NCI-H1105 (cell line): ENCODE data around the gene HBD.
"Not testable (repeated sequence)": the region's sequence is repeated elsewhere in the genome, so short reads cannot be mapped to it uniquely, and the experiment has no call there.

Experiments
- DNase-seq: peaks from one replicate; lab custom pipeline; 2025; lab: John Stamatoyannopoulos, UW

The HBD gene

DNA sequence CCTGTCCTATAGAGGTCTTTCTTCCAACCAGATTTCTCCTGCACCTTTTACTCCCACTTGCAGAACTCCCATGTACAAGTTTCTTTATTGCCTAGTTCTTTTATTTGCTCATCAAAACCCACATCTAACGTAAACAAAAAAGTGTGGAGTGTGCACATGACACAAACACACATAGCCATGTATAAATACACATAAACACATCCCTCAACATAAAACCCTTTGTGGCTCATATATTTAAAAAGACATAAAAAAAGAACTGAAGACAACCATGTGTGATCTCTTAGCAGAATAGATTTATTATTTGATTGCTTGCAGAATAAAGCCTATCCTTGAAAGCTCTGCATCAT lies 18.6 kb upstream of the HBD start:
- DNase-seq, result no peak

DNA sequence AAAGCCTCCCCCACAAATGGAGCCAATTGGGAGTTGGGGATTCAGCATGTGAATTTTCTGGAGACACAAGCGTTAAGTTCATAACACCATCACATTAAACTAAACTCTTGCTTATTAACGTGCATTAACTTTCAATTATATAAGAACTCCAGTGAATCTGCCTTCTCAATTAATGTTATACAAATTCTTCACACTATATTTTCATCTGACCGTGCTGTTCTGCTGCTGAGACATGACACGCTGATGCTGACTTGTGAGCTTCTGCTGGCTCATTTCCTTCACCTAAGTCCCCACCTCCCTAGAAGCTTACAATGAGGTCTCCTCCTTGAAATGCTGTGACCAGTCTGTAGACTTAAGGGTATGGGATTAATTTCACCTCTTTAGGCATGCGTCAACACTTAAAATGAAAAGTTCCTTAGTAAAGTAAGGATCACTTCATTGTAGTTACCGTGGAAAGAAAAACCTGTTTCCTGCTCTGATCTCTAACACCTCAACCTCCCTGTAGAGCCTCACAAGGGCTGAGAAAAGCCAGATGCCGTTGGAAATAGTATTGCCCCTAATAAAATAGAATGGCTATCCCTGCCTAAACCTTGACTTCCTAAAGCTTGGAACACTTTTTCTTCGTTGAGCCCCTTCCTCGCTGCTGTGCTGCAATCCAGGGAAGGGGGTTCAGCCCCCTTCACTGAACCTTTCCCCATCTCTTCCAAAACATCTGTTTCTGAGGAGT lies 18.1 kb upstream of the HBD start:
- DNase-seq, result no peak

DNA sequence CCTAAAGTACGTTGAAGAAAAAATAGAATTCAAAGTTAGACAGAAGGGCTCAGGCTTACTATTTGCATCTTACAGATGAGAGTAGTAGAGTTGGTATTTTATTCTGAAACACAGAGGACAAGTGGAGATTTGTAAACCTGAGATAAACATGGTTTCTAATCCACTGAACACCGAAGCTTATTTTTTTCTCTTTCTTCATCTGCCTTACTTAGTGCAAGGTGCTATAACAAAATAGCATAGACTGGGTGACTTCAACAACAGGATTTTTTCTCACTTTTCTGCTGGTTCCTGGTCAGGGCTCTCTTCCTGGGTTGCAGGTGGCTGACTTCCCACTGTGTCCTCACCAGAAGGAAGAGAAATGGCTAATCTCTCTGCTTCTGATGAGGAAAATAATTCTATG lies 17.5 kb upstream of the HBD start:
- no peak for DNase-seq

DNA sequence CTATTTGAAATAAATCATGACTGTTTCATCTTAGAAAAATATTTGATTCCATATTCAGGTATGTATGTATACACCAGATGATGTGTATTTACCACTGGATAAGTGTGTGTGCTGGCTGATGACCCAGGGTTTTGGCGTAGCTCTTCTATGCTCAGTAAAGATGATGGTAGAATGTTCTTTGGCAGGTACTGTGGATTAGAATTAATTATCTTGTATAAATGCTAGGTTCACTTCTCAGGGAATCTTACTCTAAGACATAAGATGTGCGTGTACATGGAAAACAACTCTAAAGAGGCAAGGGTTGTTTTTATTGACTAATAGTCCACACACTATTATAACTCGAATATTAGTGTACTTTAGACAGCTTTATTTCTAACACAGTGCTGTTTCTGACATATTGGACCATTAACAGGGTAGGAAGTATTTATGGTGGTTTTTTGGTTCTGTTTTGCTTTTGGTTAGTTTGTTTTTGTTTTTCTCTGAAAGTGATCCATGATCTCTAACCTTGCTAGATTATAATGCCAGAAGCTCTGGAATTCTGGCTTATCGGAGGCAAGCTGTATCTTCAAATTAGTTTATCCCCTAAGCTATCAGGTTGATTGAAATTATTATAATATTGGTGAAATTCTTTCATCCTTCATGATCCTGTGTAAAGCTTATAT lies 16.4 kb upstream of the HBD start:
- no peak for DNase-seq

DNA sequence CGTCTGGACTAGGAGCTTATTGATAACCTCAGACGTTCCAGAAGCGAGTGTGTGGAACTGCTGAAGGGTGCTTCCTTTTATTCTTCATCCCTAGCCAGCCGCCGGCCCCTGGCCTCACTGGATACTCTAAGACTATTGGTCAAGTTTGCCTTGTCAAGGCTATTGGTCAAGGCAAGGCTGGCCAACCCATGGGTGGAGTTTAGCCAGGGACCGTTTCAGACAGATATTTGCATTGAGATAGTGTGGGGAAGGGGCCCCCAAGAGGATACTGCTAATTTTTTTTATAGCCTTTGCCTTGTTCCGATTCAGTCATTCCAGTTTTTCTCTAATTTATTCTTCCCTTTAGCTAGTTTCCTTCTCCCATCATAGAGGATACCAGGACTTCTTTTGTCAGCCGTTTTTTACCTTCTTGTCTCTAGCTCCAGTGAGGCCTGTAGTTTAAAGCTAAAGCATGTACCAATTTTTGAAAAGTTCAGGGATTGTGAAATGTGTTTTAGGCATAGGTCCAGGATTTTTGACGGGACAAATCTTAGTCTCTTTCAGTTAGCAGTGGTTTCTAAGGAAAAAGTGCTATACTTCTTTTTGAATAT lies 15.6 kb upstream of the HBD start, which contains the start of gene HBG1:
HBG1 (minus strand) TSS at position 51 of the 590 bp plus-strand sequence. CDS start 53 bp downstream, outside the sequence.
- DNase-seq, result not testable (repeated sequence)

DNA sequence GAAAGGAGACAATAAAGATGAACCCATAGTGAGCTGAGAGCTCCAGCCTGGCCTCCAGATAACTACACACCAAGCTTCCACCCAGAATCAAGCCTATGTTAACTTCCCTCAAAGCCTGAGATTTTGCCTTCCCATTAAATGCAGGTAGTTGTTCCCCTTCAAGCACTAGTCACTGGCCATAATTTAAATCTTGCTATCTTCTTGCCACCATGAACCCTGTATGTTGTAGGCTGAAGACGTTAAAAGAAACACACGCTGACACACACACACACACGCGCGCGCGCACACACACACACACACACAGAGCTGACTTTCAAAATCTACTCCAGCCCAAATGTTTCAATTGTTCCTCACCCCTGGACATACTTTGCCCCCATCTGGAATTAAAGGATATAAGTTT lies 14.2 kb upstream of the HBD start:
- DNase-seq, result not testable (repeated sequence)

DNA sequence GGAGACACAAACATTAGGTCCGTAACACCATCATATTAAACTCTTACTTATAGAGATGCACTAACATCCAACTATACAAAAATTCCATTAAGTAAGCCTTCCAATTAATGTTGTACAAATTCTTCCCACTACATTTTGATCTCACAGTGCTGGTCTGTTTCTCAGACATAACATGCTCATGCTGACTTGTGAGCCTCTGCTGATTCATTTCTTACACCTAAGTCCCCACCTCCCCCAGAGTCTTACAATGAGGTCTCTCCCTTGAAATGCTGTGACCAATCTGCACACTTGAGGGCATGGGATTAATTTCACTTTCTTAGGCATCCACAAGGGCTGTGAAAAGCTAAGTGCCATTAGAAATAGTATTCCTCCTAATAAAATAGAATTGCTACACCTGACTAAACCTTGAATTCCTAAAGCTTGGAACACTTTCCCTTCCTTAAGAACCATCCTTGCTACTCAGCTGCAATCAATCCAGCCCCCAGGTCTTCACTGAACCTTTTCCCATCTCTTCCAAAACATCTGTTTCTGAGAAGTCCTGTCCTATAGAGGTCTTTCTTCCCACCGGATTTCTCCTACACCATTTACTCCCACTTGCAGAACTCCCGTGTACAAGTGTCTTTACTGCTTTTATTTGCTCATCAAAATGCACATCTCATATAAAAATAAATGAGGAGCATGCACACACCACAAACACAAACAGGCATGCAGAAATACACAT lies 13.3 kb upstream of the HBD start:
- no peak for DNase-seq

DNA sequence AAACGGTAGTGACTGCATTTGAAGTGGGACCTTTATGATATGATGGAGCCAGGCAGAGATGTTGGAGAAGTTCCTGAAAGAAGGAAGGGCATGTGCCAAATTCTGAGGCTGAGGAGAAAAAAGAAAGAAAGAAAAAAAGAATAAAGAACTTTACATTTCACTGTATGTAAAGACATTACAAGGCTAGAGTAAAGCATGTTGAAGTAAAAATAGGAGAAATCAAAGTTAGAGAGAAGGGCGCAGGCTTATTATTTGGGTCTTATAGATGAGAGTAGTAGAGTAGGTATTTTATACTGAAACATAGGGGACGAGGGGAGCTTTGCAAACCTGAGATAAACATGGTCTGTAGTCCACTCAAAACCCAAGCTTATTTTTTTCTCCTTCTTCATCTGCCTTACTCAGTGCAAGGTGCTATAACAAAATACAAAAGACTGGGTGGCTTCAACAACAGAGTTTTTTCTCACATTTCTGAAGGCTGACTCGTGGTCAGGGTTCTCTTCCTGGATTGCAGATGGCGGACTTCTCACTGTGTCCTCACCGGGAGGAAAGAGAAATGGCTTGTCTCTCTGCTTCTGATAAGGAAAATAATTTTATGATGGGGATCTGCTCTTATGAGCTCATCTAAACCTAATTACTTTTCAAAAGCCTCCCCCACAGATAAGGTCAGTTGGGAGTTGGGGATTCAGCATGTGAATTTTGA lies 12.6 kb upstream of the HBD start:
- DNase-seq, result no peak

DNA sequence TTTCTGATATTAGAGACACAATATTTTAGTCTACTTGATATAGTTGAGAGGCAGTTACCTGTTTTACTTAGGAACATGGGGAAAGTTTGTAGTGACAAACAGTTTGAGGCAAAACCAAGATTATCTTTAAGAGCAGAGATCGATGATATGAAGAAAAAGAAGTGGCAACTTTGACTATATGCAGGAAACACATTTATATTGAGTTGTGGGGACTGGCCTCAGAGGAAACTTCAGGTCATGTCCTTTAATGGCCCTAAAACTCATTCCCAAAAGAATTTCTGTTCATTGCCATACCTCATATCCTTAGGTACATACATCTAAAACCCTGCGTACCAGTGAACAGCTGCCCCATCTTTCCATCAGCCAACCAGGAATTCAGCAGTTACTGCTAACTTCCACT lies 10.9 kb upstream of the HBD start:
- no peak for DNase-seq

DNA sequence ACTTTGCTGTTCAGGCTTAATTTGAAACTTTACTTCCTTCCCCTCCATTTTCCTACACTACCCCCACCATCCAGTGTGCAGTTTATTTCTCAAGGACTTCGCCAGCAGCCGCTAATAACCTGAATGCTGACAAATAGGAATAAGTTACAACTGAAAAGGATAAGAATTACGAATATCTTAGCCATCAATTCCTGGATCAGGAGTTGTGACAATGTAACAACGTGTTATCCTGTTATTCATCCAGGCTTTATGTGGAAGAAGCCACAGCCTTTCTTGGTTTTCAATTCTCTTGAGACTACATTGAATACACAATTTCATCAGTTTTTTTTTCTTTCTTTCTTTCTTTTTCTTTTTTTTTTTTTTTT lies 9.5 kb upstream of the HBD start:
- no peak for DNase-seq

DNA sequence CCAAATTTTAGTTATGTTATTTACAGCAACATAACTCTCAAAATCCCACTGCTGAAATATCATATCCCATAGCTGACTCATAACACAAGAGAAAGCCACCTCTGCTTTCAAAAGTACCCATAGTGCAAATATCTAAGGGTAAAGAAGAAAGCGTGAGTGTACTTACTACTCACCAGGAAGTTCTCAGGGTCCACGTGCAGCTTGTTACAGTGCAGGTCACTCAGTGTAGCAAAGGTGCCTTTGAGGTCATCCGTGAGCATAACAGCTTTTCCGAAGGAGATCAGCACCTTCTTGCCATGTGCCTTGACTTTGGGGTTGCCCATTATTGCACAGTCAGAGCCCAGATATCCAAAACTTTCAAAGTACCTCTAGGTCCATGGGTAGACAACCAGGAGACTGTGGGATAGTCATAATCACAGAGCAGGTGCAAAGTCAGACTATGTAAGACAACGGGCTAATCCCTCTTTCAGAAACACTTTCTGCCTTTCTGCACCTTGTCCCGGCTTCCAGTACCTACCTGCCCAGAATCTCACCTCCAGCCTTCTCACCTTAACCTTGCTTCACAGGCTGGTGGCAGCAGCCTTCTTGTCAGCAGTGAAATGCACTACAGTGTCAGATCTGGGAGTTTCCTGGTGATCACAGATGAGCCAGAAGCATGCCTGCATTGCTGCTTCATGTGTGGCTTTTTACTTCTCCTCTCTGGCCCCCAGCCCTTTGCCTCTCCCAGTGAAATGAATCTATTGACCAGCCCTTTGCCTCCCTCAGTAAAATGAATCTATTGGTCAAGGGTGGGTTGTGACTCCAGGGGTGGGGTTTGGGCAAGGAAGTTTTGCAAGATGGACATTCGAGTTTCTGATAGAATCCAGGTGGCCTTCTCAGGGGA lies 8.9 kb upstream of the HBD start:
- DNase-seq, result no peak

DNA sequence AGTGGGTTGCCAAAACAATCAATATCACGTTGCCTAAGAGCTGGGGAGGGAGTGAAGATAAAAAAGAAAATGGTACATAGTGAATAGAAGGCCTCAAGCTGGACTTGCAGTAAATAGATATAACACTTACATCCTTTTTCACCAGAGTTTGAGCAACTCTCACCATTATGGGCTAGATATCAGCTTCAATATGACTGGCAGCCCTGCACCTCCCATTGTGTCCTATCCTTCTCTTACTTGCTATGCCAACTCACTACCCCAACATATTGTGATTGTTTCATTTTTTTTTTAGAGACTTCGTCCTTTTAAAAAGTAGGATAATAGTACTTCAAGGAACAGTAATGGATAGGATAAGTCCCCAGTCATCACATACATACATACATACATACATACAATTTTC lies 7.9 kb upstream of the HBD start:
- DNase-seq, result no peak

DNA sequence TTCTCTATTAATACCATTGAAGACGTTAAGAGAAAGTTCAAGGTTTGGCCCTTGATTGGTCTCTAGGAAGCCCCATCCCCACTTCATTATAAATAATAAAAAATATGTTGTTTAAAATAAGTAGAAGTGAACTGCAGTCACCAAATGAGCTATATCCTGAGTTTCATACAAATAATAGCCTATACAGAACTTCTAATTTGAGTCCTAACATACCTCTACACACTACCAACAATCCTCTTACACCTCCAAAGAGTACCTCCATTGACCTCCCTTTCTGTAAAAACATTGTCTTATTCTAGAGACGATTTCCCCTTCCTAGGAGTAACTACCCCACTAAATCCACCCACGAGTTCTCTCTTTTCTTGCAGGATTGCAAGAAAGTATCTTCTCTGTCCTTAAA lies 7.2 kb upstream of the HBD start:
- no peak for DNase-seq

DNA sequence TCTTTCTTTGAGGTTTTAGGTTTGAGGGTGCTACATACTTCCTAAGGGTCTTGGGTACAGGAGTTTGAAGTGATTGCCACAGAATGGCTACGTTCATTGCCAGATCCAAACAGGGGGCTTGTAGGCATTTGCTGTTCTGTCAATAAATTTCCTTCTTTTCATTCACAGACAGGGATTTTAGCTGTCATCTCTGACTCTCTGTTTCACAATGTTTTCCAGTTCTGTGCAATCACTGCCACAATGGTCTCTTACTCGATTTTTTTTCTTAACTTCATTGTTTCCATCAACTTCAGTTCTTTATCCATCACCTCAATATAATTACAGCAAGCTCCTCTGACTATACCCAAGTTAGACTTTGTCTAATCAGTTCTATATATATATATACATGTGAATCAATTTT lies 6.2 kb upstream of the HBD start:
- no peak for DNase-seq

DNA sequence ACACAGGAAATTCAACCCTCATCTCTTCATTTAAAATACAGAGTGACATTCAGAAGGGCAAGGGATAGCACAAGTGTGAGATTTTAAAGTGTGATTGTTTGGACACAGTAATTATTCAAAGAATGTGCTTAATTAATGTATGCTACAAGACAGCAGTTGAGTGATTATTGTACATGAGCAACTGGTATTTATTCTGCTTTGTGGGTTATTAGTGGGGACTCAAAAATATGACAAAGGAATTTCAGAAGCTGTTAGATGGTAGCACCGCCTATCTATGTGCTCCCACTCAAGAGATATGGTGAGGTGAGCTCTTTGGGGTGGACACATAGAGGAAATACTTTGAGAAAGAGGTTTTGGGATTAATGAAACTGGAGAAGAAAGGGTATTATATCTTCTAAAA lies 5.8 kb upstream of the HBD start:
- DNase-seq, result no peak

DNA sequence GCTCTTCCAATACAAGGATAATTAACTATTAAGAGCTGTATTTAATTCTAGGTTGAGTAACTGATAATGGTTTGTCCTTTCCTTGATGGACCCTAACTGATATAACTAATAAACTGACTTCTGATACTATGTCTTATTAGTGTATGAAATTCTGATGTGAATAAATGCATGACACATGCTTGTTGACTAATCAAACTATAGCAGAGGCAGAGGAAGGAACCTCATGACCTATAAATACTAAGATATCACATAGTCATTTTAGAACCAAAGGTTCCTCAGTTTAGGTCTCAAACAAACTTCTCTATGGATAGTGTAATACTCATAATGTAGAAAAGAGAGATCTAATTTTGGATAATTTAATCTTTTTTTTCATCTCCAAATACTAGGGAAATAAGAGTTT lies 4.8 kb upstream of the HBD start:
- no peak for DNase-seq

DNA sequence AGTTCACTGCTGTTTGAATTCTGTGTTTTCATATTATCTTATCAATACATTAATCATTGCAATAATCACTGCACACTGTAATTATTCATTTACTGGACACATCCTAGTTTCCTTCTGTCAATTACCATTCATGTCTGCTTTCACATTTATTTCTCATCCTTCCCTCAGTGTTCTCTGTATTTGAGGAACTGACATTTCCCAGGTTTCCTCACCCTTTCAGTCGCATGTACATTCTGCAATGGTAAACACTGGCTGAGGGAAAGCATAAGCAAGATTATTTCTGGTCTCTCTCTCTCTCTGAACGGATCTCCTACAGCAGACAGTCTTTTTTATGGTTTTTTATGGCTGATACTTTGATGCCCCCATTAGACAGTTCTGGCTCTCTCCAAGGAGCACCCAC lies 4.2 kb upstream of the HBD start:
- no peak for DNase-seq

DNA sequence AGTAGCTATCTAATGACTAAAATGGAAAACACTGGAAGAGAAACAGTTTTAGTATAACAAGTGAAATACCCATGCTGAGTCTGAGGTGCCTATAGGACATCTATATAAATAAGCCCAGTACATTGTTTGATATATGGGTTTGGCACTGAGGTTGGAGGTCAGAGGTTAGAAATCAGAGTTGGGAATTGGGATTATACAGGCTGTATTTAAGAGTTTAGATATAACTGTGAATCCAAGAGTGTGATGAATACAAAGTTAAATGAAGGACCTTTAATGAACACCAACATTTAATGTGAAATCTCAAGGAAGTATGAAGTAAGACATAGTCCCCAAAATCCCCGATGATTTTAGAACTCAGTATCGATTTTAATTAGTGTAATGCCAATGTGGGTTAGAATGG lies 3.1 kb upstream of the HBD start:
- DNase-seq, result no peak

DNA sequence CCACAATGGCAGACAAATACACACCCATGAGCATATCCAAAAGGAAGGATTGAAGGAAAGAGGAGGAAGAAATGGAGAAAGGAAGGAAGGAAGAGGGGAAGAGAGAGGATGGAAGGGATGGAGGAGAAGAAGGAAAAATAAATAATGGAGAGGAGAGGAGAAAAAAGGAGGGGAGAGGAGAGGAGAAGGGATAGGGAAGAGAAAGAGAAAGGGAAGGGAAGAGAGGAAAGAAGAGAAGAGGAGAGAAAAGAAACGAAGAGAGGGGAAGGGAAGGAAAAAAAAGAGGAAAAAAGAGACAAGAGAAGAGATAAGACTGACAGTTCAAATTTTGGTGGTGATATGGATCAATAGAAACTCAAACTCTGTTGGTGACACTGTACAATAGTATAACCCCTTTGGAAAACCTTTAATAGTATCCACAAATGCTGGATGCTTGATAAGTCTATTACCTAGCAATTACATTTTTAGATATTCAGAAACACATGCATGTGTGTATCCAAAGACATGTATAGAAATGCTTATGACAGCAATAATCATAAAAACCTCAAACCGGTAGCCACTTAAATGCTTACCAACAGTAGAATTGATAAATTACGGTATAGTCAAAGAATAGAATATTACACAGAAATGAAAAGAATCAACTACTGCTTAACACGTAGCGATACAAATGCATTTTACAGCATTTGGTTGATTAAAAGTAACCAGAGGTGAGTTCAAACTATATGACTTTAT lies 1.2 kb upstream of the HBD start:
- no peak for DNase-seq

DNA sequence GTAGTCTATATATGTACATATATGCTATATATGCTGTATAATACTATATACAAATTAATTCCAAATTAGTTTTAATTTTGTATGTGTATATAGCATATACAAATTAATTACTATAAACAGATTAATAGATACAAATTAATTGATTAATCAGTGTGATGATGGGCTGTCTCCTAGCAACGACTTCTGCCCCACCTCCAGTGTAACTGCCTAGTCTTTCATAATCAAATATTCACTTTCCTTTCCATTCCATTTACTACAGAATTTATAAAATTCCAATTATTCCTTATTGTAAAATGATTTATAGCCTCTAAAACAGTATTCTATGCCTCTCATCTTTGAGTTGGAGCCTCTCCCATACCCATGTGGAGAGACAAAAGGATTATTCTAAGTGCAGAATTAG lies 976 bp downstream of the HBD start:
- no peak for DNase-seq

DNA sequence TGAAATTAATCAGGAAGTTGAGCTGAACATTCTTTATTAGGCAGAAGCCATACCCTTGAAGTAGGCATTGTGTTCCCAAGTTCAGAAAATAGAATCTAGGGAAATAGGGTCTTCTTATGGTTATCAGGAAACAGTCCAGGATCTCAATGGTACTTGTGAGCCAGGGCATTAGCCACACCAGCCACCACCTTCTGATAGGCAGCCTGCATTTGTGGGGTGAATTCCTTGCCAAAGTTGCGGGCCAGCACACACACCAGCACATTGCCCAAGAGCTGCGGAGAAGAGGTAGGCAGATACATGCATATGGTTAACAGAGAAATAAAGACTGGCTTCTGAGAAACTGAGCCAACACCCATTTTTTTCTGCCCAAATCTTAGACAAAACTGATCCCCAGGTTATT lies 1.5 kb downstream of the HBD start:
- DNase-seq, result no peak
